Fibroblast of skin of abdomen (primary cell): ENCODE measurements around the gene KCNH1.

ENCODE experiments used
- DNase-seq: peaks from one replicate; pipeline ENCODE4 v3.0.0-alpha.2; 2013

The KCNH1 gene

DNA sequence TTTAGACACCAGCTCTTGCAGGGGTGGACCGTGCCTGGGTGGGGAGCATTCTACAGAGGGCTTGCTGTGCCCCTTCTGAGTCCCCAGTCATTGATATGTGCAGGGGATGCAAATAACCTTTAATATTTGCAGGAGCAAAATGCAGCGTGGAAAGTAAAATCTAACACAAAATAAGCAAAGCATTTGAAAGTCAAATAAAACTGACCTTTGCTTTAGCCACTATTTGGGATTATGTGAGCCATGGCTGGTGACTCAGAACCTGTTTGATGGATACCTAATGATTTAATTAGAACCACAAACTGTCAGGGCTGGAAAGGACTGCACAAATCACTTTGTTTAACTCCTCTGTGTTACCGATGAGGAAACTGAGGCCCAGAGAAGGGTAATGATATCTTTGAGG lies 427.7 kb downstream of the KCNH1 start:
- DNase-seq, result no peak

DNA sequence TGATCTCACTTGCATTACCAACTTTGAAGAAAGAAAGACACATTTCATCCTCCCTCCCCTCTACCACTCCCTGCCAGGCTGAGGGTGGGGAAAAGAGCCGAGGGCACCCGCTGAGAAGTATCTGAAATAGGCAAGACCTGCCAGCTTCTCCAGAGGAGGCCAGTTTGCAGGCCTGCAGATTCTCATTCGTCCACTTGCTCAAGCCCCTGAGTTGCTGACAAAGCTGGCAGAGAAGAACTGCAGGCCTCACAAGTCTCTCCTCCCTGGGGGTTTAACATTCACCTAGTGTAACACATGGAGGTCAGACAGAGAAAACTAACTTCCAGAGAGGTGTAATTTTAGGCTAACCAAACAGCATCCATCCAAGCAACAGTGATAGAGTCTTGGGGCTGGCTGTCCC lies 428.9 kb downstream of the KCNH1 start:
- DNase-seq, result no peak

DNA sequence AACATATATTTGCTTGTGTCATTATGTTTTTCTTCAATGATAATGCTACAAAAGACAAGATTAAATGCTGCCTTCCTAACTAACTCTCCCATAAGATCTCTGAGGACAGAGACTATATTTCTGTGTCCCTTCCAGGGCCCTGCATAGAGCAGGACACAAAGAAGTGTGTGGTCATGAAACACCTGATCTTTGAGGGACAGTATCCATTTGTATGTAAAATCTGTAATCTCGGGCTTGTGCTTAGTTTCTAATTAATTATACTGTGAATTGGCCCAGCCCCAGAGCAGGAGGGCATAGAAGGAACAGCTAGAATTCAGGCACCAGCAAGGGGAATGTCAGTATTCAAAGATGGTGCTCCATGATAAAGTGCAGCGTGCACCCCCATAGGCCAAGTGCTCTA lies 430.4 kb downstream of the KCNH1 start:
- DNase-seq, result no peak

DNA sequence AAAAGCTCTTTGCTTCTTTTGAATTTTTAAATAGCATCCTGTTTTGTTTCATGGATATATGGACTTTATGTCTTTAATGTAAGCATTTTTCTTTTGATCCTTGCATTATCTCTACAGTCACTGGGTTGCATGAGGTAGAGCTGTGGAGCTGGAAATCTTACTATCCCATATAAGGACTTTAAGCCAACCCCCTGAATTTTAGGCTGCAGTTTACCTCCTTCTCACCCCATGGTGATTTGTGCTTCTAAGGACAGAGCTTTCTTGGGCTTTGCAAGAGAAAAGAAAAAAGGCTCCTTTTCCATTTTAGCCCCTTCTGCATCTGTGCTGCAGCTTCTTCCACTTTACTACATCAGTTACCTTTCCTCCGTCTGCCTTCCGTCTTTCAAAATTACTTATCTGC lies 431.4 kb downstream of the KCNH1 start:
- DNase-seq, result no peak

DNA sequence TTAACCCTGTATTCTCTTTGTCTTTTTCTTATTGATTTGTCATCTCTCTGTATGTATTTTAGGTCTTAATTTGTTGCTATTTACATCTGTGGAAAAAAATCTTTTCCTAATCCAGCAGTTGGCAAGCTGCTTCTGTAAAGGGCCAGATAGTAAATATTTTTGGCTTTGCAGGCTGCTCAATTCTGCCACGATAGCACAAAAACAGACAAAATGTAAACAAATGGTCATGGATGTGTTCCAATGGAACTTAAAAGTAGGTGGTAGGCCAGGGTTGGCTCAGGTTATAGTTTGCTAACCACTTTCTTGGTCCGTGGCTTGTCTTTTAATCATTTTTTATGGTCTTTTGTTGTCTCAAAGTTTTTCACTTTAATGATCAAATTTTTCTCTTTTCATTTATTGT lies 433.4 kb downstream of the KCNH1 start:
- DNase-seq, result no peak

DNA sequence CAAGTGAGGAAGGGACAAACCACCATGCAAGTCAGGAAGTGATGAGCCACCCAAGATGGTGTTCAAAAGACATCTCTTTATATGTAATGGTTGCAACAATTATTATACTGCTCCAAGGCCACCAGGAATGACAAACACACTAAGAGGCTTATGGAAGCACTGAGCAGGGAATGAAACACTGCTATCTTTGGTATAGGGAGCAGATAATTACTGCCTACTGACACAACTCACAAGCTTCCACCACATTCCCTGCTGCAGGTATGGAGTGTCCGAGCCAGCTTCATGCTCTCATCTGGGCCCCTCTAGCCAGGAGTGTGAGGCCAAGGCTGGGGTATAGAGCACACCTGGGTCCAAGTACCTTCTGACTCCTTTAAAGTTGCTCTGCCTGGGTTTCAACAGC lies 433.9 kb downstream of the KCNH1 start:
- DNase-seq, result no peak

DNA sequence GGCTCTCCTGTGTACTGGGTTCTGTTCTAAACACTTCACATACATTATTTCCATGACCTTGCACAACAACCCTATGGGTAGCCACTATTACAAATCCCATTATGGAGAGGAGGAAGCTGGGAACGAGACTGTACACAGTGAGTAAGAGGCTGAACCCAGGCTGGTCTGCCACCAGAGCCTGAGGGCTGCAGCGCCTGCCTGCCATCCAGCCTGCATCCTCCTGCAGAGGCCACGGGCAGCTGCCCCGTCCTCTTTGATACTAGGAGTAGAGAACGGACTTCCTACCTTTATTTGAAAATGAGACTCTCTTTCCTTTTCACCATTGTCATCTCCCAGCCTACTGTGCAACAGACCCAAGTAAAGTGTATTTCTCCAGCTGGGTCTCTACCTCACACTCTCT lies 435.3 kb downstream of the KCNH1 start:
- DNase-seq, result no peak

DNA sequence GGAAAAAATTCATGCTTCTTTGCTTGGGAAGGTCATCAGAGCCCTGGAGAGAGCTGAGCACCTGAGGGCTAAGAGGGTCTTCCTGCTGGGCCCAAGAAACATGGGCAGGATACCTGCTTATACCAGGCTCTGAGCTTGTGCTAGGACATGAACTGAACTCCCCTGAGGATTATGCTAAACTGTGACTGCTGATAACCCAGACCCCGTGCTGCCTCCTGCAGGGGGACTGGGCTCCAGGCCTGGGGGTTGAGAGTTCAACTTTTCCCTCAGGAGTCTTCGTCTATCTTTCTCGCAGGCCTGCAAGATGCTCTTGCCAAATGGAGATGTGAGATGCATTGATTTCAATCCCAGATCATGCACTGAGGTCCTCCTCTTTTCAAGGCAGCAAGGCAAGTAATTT lies 436.8 kb downstream of the KCNH1 start:
- DNase-seq, result no peak

DNA sequence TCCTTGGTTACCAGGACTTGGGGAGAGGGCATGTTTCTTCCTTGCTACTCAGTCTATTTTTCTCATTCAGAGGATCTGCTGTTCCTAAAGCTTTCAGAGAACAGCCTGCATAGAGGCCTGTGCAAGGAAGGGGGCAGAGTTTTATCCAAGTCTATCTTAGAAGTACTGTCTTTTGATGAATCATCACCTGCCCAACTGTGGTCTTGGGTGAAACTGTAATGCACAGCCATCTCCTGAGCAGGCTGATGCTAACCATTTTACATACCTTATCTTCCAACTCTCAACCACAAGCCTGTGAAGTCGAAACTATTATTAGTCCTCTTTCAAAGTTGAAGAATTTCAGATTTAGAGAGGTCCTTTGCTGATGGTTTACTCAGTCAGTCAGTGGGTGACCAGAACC lies 437.2 kb downstream of the KCNH1 start:
- peak; percentile 47 for DNase-seq

DNA sequence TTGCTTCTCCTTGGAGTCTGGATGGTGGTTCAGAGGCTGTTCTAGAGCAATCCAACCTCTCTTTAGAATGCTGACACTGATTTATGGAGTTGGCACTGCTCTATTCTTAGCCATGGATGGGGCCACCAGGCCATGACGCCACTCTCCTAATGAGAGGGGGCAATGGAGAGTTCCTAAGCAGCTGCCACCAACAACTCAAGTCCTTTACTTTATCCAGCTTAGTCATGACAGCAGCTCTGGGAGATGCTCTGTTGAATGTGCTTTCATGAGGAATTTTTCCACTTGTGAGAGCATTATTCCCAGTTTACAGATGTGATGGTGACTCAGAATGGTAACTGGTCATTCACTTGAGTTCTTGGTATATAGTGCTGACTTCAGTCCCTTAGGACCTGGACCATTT lies 438.9 kb downstream of the KCNH1 start:
- peak; percentile 29 for DNase-seq

DNA sequence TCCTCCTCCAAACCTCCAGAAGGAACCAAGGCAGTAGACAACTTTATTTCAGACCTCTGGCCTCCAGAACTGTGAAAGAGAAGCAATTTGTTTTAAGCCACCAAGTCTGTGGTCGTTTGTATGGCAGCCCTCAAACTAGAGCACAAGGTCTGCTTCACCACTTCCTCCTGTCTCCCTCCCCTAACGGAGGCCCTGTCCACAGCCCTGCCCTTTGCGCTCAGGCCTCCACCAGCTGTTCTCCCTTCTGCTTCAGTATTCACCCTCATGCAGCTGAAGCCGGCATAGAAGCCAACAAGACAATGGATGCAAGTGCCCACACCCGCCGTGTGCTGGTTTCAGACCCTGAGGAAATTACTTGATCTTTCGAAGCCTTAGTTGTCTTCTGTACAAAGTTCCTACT lies 441.2 kb downstream of the KCNH1 start:
- no peak for DNase-seq

DNA sequence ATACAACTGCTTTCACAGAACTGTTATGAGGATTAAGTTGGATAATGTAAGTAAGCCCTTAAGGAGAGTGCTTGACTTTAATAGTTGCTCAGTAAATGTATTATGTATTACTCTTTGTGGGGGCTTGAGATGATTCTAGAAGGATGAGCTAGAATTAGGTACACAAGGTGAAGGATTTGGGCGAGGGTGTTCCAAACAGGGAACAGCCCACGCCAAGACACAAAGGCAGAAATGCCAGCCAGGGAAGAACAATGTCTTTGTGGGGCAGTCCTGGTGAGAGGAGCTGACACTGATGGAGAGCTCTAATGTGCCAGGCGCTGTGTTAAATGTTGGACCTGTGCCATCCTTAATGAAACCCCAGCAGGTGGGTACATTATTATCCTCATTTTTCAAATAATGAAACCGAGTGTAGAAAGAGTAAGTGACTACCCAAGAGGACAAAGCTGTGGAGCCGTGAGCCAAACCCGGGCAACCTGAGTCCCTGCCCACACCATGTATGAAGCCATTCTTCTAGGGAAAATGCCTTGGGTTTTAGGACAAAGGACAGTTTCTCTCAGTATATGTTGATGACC lies 442.8 kb downstream of the KCNH1 start:
- no peak for DNase-seq

DNA sequence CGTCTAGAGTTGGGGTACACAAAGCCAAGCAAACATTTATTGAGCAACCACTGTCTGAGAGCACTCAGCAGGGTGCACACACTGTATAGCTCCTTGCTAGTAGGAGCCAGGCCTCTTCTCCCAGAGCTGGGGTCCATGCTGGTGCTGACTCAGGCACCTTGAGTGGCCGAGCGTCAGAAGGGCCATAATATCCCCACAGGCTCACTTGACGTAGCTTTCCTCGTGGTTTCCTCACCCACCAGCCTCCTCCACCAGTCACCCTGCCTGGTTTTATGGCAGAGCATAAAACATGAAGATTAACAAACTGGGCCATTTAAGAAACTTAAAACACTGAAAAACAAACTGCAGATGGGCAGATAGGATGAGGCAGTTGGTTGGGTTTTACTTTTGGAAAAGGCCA lies 443.7 kb downstream of the KCNH1 start:
- no peak for DNase-seq

DNA sequence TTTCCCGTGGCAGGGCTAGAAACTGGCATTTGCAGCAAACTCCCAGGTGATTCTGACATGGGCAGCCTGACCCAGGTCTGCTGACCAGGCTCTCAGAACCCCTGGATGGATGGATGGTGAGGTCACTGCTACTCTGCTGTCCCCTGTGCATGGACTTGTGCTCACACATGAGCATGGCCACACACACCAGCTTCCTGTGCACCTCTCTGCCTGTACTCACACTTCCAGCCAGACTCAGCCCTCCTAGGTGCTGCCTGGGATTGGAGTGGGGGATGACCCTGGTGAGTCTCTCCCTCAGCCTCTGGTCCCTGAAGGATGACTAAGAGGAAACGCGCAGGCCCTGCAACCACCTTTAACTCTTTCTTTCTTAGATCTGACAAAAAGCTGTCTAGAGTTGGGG lies 444.1 kb downstream of the KCNH1 start:
- DNase-seq, result no peak

DNA sequence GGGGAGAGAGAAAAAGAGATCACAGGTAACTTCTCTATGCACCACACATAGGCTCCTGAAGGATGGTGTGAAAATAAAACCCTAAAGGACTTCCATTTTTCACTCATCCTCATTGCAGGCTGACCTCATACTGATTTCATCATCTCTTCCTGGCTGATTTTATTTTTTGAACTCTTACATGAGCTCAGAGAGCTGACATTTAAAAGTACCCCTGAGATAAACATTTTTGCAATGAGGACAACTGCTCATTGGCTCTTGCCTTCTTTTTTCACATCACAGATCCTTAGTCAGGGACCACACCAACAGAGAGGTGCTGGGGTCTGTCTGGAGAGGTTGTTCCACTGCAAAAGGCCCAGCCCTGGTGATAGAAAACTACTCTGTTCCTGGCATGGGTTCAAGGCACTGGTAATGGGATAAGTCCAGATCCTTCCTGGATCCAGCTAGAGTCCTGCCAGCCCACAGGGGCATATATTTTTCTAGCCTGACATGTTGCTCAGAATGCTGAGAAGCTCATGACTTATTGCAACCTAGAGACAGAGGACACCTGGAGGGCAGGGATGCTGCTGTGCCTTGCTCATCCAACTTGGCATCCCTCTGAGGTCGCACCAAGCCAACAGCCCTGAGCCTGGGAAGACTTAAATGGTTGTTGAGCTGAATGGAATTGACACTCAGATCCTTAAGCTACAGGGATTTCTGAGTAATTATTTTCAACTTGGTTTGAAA lies 445.3 kb downstream of the KCNH1 start:
- DNase-seq, result peak; percentile 37

DNA sequence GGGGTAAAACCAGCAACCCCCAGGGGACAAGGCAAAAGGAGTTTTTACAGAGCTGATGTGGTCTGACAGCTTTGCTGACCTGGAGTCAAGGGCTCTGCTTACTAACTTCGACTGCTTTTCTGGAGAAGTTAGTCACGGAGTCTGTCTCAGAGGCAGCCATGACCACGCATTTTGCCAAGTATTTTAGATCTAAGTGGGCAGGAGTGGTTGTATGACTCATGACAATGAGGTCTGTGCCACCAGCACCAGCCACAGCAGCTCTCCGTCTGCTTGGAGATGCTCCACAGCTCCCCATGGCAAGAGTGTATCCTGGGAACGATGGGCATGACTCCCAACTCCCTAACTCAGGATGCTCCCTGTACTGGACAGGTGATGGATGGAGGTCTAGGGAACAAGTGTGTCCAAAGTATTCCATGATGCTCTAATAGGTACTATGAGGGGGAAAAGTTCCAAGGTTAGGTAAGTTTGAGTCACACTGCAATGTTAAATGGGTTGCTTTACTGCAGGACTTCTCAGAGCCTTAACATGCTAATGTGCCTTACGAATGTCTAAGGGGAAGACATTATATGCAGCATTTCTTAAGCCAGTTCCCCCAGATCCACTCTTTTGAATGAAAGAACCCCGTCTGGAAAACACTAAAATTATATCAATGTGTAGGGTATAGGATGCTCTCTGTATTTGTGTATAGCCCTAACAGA lies 446.2 kb downstream of the KCNH1 start:
- DNase-seq, result peak; percentile 15

DNA sequence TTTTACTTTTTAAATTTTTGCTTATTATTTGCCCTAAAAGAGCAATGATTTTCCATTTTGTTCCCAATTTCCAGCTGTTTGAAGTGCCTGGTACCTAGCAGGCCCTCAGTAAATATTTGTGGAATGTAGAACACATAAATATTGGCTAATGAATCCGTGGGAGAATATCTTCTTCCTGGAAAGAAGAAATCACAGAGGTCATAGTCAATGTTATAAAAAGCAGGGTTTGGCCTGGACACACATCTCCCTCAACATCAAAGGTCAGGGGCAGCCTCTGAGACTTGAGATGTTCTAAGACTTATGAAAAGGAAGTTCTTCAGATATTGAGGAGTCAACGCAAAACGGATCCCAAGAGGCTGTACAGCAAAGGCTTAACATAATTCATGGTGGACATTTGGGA lies 447.1 kb downstream of the KCNH1 start:
- no peak for DNase-seq

DNA sequence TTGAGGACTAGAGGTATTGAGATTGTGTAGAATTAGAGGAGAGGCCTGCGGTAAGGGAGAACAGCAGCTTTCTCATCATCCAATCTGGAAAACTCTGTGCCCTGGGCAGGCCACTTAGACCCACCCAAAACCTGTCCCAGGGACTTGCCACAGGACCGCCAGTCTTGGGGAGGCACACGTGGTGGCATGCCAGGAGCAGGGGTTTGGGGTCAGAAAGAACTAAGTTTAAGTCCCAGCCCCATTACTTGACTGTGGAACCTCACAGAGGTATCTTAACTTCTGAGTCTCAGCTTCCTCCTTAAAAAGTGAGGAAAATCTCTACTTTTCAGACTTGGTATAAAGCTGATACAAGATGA lies 448.7 kb downstream of the KCNH1 start:
- DNase-seq, result no peak

DNA sequence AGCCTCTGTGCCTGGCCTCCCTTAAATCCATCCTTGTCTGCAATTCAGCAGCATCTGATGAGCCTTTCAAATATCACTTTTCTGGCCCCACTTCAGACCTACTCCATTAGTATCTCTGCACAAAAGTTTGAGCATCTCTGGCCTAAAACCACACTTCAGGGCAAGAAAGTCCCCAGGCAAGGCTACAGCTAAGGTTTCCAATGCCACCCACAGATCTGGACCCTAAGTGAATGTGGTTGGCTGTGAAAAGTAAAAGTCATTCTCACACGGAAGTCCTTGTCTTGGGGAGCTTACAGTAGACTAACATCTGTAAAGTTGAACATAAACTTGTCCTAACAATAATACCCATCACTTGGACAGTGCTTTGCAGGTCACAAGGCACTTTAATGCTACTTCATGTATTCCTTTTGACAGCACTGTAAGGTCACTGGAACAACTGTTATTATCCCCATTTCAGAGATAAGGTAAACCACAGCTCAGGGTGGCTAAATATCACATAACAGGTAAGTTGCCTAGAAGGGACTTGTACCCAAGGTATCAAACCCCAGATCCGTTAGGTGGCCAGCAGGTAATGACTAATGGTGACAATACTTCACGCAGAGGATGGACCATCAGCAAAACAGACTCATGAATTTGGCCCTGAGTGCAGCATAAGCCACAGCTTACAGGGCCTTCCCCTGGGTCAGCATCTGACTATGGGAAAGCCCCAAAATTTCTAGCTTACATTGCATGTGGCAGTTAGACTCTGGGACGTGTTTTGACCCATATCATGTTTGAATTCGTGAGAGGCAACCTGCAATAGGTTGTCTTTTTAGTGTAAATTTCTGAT lies 449.3 kb downstream of the KCNH1 start:
- no peak for DNase-seq

DNA sequence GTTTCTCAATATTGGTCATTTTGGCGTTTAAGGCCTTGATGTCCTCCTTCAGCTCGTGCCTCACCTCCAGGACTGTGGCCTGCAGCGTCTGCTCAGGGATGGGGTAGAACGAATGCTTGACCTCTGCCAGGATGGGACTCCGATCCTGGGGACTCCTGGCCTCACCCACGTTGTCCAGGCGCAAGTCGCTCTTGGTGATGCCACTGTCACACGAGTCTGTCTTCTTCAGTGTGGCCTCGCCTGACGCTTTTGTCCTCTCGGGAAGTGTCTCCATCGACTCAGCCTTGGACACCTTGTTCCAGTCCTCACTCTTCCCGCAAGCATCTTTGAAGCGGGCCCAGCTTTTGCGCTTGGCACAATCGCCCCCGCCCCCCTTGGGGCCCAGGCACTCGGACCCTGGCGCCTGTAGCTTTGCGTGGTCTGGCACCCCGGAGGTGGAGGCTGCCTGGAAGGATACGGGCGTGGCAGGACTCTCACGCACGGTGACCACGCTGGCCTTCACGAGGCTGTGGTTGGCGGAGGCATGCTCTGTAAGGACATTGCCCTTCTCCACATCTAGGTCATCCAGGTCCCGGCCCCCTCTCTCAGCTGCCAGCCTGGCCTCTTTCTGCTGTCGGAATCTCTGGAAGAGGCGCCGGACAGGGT lies 450.4 kb downstream of the KCNH1 start:
- no peak for DNase-seq

DNA sequence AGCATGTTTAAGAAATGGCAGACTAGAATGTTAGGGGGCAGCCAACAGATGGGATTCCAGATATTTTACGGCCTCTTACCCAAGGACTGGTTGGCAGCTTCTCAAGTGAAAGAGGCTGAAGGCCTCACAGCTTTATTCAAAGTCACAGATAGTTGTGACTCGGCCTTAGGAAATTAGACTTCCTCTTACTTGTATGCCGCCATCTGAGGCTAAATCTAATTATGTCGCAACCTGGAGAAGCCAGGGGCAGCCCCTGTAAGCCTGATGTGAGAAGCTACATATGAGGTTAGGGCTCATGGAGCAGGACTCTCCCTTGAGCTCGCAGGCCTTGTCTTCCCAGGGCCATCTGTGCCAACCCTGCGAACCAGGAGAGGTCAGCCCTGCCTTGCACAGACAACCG lies 452.8 kb downstream of the KCNH1 start:
- peak; percentile 68 for DNase-seq

DNA sequence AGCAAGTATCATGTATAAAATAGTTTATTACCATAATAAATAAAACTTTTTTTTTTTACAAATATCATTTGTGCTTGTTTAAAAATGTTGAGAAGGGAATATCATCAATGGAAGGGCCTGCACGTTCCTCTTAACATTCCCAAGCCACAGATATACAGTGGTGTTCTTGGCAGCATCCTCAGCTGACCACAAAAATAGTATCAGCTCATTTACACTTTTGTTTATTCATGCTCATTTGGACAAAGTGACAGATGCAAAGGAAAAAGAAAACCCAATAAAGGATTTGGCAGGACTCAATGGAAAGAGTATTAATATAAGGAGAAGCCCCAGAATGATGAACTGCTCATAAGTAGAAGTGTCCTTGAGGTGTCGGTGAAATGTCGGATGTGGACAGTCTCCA lies 455.6 kb downstream of the KCNH1 start:
- DNase-seq, result no peak

DNA sequence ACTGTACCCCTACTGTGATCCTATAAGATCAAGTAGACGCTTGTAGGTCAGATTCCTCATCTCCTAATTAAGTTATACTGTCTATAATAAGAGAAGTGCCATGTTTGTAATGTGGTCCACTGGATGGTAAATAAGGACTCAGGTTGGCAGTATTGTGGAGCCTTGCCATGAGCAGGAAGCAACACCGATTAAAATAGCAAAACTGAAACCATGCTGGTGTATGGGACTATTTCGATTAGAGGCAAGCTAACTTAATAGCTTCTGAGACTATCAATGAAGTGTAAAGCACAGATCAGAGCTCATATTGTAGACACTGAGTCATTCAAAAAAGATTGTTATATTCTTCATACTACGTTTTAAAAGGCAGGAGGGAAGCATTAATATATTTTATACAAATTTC lies 456.4 kb downstream of the KCNH1 start:
- DNase-seq, result no peak
